ENCODE data around the gene CLEC4E. TPM values are rescaled to one million over a fixed set of nuclear protein-coding genes. Genes with fewer than 3 reads are reported as not detected.
"Not testable (repeated sequence)": the region's sequence is repeated elsewhere in the genome, so short reads cannot be mapped to it uniquely, and the experiment has no call there.

The CLEC4E gene
- total RNA-seq, 2 donors from 2014 or later = 2.0 to 3.4 TPM

GRCh38 chr12:8546591-8546990 is 5.9 kb upstream of the CLEC4E start:
- intact Hi-C loops (cut with DNase I) = no loop called here
- DNase-seq (ENCODE audit: low spot score) = no peak

- DNase-seq (ENCODE audit: low spot score) = peak; percentile 83
Measured at GRCh38 chr12:8544295-8544694, 3.6 kb upstream of the CLEC4E start.

GRCh38 chr12:8541562-8541961 is 857 bp upstream of the CLEC4E start:
- intact Hi-C loops (cut with DNase I) = no loop called here
- no peak for DNase-seq (ENCODE audit: low spot score)

More at GRCh38 chr12:8544295-8544694, 3.6 kb upstream of the CLEC4E start:
- intact Hi-C loops (cut with DNase I) = no loop called here

- DNase-seq (ENCODE audit: low spot score); intact Hi-C loops (cut with DNase I): not testable (repeated sequence)
Measured at GRCh38 chr12:8537820-8538219, 2.9 kb downstream of the CLEC4E start.

GRCh38 chr12:8532045-8532444 is 8.7 kb downstream of the CLEC4E start:
- DNase-seq (ENCODE audit: low spot score) = no peak
- intact Hi-C loops (cut with DNase I) = no loop called here

GRCh38 chr12:8527250-8528130 is 13.2 kb downstream of the CLEC4E start:
- DNase-seq (ENCODE audit: low spot score) = no peak
- intact Hi-C loops (cut with DNase I) = no loop called here

GRCh38 chr12:8519171-8519570 is 21.5 kb downstream of the CLEC4E start:
- DNase-seq (ENCODE audit: low spot score) = no peak
- intact Hi-C loops (cut with DNase I) = no loop called here

GRCh38 chr12:8517971-8518370 is 22.7 kb downstream of the CLEC4E start:
- intact Hi-C loops (cut with DNase I) = no loop called here
- no peak for DNase-seq (ENCODE audit: low spot score)

- no peak for DNase-seq (ENCODE audit: low spot score)
- intact Hi-C loops (cut with DNase I) = no loop called here
Measured at GRCh38 chr12:8513256-8513655, 27.4 kb downstream of the CLEC4E start, which contains the start of gene CLEC4D. CLEC4D (plus strand) TSS chr12:8513503; CDS start chr12:8513733, 230 bp downstream.

- intact Hi-C loops (cut with DNase I) = no loop called here
- DNase-seq (ENCODE audit: low spot score) = no peak
Measured at GRCh38 chr12:8508910-8509841, 31.5 kb downstream of the CLEC4E start.

GRCh38 chr12:8508223-8508622 is 32.5 kb downstream of the CLEC4E start:
- no peak for DNase-seq (ENCODE audit: low spot score)
- intact Hi-C loops (cut with DNase I) = no loop called here

- intact Hi-C loops (cut with DNase I) = no loop called here
- no peak for DNase-seq (ENCODE audit: low spot score)
Measured at GRCh38 chr12:8507596-8507995, 33.1 kb downstream of the CLEC4E start.

GRCh38 chr12:8504351-8504750 is 36.4 kb downstream of the CLEC4E start:
- intact Hi-C loops (cut with DNase I) = no loop called here
- no peak for DNase-seq (ENCODE audit: low spot score)

GRCh38 chr12:8501720-8502119 is 39.0 kb downstream of the CLEC4E start:
- DNase-seq (ENCODE audit: low spot score) = no peak
- intact Hi-C loops (cut with DNase I) = no loop called here

- intact Hi-C loops (cut with DNase I) = no loop called here
- DNase-seq (ENCODE audit: low spot score) = no peak
Measured at GRCh38 chr12:8499616-8500015, 41.1 kb downstream of the CLEC4E start.

GRCh38 chr12:8496074-8496473 is 44.6 kb downstream of the CLEC4E start:
- intact Hi-C loops (cut with DNase I) = loop anchor here in 1 of 2 donors (1.0 kb wide), 1 partner anchor 40 kb away; no protein-coding TSS in a partner anchor
- DNase-seq (ENCODE audit: low spot score) = not testable (repeated sequence)

- not testable (repeated sequence) for DNase-seq (ENCODE audit: low spot score)
- intact Hi-C loops (cut with DNase I) = loop anchor here in 1 of 2 donors (1.0 kb wide), 1 partner anchor 41 kb away; no protein-coding TSS in a partner anchor
Measured at GRCh38 chr12:8495671-8496070, 45.0 kb downstream of the CLEC4E start.

GRCh38 chr12:8493084-8493483 is 47.6 kb downstream of the CLEC4E start:
- intact Hi-C loops (cut with DNase I) = no loop called here
- no peak for DNase-seq (ENCODE audit: low spot score)

- DNase-seq (ENCODE audit: low spot score) = no peak
- intact Hi-C loops (cut with DNase I) = no loop called here
Measured at GRCh38 chr12:8491646-8492530, 48.8 kb downstream of the CLEC4E start.
